Loucy (cell line): ENCODE results near the gene SHC3.

Experiments used
- CTCF ChIP-seq: fragments of 200-600 bp; sonication (generic); conservative IDR thresholded peaks from 2 replicates; pipeline ENCODE4 v1.5.1; 2014; ENCODE audit warnings: mild to moderate bottlenecking, antibody characterized with exemption, low read length
- EZH2phosphoT487 ChIP-seq: fragments of 200-600 bp; IDR thresholded peaks from 2 replicates; pipeline ENCODE4 v1.6.1; 2018; ENCODE audit warnings: antibody characterized with exemption, mild to moderate bottlenecking, moderate library complexity, borderline replicate concordance

GRCh38 chr9:89224633-89225032 lies 46.0 kb upstream of the SHC3 start:
- no peak for TF ChIP-seq CTCF
- TF ChIP-seq EZH2phosphoT487, result no peak
